Measurements from ENCODE around the gene CACNG5. TPM values are rescaled to one million over a fixed set of nuclear protein-coding genes. Genes with fewer than 3 reads are reported as not detected.
A peak's percentile ranks its signal among the peaks of the same experiment; 100 is the strongest.

Gene CACNG5
- total and polyA plus RNA-seq, 2 experiments from 2014 or later, result 1.8 to 3.3 TPM

DNA sequence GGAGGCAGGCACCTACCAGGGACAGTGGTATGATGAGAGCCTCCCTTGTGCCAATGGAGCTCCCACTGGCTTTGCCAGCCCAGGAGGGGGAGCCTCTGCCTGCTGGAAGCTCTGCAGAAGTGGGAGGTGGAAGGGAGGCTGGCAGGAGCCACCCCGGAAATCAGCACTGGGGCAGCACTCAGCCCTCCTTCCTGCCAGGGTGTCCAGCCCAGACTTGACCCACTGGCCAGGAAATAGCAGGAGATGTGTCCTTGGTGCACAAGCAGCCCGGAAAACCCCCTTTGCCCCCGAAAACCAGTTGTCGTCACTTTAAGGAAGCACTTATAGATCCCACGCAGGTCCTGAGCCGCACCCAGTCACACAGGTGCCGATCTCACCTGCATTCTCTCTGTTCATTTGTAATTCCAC lies 80.3 kb downstream of the CACNG5 start:
- H3K4me3 Mint-ChIP-seq, result no peak overlapping the region
- H3K27me3 Mint-ChIP-seq (ENCODE audit: insufficient read depth, low read depth, poor library complexity), result peaks cover 13% of the 10 kb centered on the region
- Histone ChIP-seq H3F3A (replicated peaks; ENCODE audit: low read depth) (no peaks in the 10 kb centered on the region), H3K9me2 (ENCODE audit: insufficient read depth) (no peaks in the 10 kb centered on the region), H3K27me3 (ENCODE audit: insufficient read depth) (no peaks in the 10 kb centered on the region), H4K20me1 (replicated peaks; ENCODE audit: insufficient read depth) (no peaks in the 10 kb centered on the region), H3K4me1 (ENCODE audit: insufficient read depth) (no peaks in the 10 kb centered on the region), H3K79me2 (replicated peaks; ENCODE audit: insufficient read depth) (no peaks in the 10 kb centered on the region), H3K4me3 (no peak overlapping the region), H3K27ac (ENCODE audit: low read depth) (no peak overlapping the region), H2AFZ (no peak overlapping the region), H3K36me3 (ENCODE audit: insufficient read depth) (no peaks in the 10 kb centered on the region), H3K4me2 (no peak overlapping the region)
- H3K9me3 Mint-ChIP-seq, result no peaks in the 10 kb centered on the region; the same call in 1 of the 3 replicates
- DNase-seq (ENCODE audit: low spot score), result peak; percentile 31
- H3K27ac Mint-ChIP-seq, result no peak overlapping the region
- TF ChIP-seq, protein P1, sequence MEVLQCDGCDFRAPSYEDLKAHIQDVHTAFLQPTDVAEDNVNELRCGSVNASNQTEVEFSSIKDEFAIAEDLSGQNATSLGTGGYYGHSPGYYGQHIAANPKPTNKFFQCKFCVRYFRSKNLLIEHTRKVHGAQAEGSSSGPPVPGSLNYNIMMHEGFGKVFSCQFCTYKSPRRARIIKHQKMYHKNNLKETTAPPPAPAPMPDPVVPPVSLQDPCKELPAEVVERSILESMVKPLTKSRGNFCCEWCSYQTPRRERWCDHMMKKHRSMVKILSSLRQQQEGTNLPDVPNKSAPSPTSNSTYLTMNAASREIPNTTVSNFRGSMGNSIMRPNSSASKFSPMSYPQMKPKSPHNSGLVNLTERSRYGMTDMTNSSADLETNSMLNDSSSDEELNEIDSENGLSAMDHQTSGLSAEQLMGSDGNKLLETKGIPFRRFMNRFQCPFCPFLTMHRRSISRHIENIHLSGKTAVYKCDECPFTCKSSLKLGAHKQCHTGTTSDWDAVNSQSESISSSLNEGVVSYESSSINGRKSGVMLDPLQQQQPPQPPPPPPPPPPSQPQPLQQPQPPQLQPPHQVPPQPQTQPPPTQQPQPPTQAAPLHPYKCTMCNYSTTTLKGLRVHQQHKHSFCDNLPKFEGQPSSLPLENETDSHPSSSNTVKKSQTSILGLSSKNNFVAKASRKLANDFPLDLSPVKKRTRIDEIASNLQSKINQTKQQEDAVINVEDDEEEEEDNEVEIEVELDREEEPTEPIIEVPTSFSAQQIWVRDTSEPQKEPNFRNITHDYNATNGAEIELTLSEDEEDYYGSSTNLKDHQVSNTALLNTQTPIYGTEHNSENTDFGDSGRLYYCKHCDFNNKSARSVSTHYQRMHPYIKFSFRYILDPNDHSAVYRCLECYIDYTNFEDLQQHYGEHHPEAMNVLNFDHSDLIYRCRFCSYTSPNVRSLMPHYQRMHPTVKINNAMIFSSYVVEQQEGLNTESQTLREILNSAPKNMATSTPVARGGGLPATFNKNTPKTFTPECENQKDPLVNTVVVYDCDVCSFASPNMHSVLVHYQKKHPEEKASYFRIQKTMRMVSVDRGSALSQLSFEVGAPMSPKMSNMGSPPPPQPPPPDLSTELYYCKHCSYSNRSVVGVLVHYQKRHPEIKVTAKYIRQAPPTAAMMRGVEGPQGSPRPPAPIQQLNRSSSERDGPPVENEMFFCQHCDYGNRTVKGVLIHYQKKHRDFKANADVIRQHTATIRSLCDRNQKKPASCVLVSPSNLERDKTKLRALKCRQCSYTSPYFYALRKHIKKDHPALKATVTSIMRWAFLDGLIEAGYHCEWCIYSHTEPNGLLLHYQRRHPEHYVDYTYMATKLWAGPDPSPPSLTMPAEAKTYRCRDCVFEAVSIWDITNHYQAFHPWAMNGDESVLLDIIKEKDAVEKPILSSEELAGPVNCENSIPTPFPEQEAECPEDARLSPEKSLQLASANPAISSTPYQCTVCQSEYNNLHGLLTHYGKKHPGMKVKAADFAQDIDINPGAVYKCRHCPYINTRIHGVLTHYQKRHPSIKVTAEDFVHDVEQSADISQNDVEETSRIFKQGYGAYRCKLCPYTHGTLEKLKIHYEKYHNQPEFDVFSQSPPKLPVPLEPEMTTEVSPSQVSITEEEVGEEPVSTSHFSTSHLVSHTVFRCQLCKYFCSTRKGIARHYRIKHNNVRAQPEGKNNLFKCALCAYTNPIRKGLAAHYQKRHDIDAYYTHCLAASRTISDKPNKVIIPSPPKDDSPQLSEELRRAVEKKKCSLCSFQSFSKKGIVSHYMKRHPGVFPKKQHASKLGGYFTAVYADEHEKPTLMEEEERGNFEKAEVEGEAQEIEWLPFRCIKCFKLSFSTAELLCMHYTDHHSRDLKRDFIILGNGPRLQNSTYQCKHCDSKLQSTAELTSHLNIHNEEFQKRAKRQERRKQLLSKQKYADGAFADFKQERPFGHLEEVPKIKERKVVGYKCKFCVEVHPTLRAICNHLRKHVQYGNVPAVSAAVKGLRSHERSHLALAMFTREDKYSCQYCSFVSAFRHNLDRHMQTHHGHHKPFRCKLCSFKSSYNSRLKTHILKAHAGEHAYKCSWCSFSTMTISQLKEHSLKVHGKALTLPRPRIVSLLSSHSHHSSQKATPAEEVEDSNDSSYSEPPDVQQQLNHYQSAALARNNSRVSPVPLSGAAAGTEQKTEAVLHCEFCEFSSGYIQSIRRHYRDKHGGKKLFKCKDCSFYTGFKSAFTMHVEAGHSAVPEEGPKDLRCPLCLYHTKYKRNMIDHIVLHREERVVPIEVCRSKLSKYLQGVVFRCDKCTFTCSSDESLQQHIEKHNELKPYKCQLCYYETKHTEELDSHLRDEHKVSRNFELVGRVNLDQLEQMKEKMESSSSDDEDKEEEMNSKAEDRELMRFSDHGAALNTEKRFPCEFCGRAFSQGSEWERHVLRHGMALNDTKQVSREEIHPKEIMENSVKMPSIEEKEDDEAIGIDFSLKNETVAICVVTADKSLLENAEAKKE (CRISPR knock-in tag; IDR thresholded peaks at IDR 0.05), result no peak
- TF ChIP-seq REST (IDR thresholded peaks at IDR 0.05; ENCODE audit: unreplicated experiment) (no peak), NANOG (IDR thresholded peaks at IDR 0.05; ENCODE audit: borderline replicate concordance) (no peak), CTCF (conservative IDR thresholded peaks at IDR 0.05; ENCODE audit: low read depth in 2 of 2) (peak; percentile 41 to 69), ETS1 (IDR thresholded peaks at IDR 0.05) (no peak), STAT1 (IDR thresholded peaks at IDR 0.05; ENCODE audit: unreplicated experiment) (no peak), POLR2AphosphoS5 (IDR thresholded peaks at IDR 0.05; ENCODE audit: low read depth) (no peak), EZH2 (IDR thresholded peaks at IDR 0.05; ENCODE audit: low read depth, unreplicated experiment) (no peak)
- no peaks in the 10 kb centered on the region for H3K4me1 Mint-ChIP-seq
- H3K36me3 Mint-ChIP-seq (ENCODE audit: low read depth), result no peaks in the 10 kb centered on the region
- peak; percentile 93 for ATAC-seq

Measured in GM23338 (cell line).